ENCODE measurements around the gene SNRNP48.

Gene SNRNP48

DNA sequence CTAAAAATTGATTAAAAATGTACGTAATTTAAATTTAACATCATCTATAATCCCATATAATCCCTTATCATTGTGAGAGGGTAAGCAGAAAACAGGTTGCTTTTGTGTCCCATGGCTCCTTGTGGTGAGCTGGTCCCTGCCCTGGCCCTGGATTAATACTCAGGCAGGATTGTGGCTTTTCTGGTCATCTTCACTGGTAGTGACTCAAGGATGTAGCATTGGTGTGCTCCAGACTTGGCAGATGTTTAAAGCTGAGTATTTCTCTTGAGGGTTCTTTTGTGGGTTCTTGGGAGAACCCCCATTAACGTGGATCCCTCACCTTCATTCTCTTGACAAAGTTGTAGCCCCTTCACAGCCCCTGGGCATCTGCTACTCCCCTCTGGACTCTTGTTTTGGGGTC, 39.3 kb downstream of the SNRNP48 start:
- no peaks in the 10 kb centered on the region for H3K36me3 ChIP-seq
- H3K9me3 ChIP-seq: no peaks in the 10 kb centered on the region
- TF ChIP-seq, protein P1, sequence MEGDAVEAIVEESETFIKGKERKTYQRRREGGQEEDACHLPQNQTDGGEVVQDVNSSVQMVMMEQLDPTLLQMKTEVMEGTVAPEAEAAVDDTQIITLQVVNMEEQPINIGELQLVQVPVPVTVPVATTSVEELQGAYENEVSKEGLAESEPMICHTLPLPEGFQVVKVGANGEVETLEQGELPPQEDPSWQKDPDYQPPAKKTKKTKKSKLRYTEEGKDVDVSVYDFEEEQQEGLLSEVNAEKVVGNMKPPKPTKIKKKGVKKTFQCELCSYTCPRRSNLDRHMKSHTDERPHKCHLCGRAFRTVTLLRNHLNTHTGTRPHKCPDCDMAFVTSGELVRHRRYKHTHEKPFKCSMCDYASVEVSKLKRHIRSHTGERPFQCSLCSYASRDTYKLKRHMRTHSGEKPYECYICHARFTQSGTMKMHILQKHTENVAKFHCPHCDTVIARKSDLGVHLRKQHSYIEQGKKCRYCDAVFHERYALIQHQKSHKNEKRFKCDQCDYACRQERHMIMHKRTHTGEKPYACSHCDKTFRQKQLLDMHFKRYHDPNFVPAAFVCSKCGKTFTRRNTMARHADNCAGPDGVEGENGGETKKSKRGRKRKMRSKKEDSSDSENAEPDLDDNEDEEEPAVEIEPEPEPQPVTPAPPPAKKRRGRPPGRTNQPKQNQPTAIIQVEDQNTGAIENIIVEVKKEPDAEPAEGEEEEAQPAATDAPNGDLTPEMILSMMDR (IDR thresholded peaks at IDR 0.05; ENCODE audit: low read depth, low read length): no peak
- H3K27me3 ChIP-seq: peaks cover 3% of the 10 kb centered on the region
- DNase-seq: no peak
- no peak overlapping the region for H3K4me3 ChIP-seq (ENCODE audit: low read depth, low read length)
- no peaks in the 10 kb centered on the region for H3K4me1 ChIP-seq

DNA sequence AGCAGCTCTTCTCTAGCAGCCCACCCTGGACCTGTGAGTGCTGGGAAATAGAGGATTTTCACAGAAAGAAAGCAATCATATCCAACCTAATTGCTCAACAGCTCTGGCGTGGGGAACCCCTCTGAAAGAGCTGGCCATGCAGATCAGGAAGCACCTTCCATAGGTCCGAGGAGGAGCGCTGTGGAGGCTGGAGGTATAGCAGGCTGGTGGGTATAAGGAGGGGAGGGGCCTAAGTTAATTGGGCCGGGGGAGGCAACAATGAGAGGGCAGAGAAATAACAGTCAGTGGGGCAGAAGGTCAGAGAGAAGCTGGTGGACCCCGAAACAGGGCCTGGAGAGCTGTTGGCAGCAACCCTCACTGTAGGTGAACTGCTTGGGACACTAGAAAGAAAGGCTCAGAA, 40.8 kb downstream of the SNRNP48 start:
- Histone ChIP-seq H3K4me1 (no peaks in the 10 kb centered on the region), H3K36me3 (no peaks in the 10 kb centered on the region), H3K4me3 (ENCODE audit: low read depth, low read length) (no peak overlapping the region), H3K9me3 (no peaks in the 10 kb centered on the region), H3K27me3 (no peaks in the 10 kb centered on the region; the same call in none of the 2 replicates)
- DNase-seq: no peak
- TF ChIP-seq, protein P1 (IDR thresholded peaks at IDR 0.05; ENCODE audit: low read depth, low read length): no peak

DNA sequence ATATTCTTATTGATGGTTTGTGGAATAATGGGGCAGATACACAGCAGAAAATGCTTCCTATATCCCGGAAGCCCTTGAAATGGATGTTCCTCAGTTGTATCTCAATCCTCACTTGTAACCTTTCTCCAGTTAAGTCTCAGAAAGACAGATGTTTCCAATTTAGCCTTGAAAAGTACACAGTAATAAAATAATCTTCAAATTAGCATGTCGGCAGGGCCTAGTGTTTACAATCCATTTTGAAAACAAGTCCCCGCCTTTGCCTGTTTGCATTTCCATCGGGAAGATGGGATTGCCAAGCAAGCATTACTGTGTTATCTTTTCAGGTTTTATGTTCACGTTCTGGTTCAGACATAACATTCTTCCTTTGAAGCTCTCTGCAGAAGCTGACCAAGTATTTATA, 41.5 kb downstream of the SNRNP48 start:
- no peaks in the 10 kb centered on the region for H3K36me3 ChIP-seq
- TF ChIP-seq, protein P1 (IDR thresholded peaks at IDR 0.05; ENCODE audit: low read depth, low read length): no peak
- no peak for DNase-seq
- H3K4me3 ChIP-seq (ENCODE audit: low read depth, low read length): no peak overlapping the region
- no peaks in the 10 kb centered on the region for H3K9me3 ChIP-seq
- H3K27me3 ChIP-seq: no peaks in the 10 kb centered on the region; the same call in none of the 2 replicates
- H3K4me1 ChIP-seq: no peaks in the 10 kb centered on the region

DNA sequence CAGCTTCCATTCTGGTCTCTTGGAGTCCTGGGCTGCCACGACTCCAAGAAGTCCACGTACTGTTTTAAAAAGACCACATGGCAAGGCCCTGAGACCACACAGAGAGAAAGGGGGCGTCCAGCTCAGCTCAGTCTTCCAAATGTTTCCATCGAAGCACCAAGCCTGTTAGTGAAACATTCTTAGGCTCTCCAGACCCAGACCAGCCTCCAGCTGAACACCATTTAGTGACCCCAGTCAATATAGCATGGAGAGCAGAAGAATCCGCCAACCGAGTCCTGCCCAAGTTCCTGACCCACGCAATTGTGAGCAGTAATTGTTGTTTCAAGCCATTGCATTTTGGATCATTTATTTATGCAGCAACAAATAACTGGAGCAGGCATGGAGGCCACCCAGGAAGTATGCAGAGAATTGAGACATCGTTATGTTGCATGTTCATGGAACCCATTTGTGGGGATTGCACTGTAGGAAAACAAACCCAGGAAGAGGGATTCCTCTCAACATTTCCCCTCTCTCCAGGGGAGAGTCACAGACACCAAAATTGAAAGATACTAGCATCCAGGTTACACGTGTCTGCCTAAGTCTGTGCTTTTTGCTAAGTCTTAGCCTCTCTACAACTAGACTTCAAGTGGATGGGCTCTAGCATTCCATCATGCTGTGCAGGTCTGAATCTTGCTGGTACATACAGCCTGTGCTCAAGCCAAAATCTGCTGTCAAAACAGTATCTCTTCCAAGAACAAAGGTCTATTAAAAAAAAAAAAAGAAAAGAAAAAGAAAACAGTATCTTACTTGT, 42.7 kb downstream of the SNRNP48 start:
- no peak overlapping the region for H3K4me3 ChIP-seq (ENCODE audit: low read depth, low read length)
- no peaks in the 10 kb centered on the region for H3K9me3 ChIP-seq
- no peaks in the 10 kb centered on the region for H3K36me3 ChIP-seq
- TF ChIP-seq, protein P1 (IDR thresholded peaks at IDR 0.05; ENCODE audit: low read depth, low read length): no peak
- H3K4me1 ChIP-seq: no peaks in the 10 kb centered on the region
- no peak for DNase-seq
- peaks cover 4% of the 10 kb centered on the region for H3K27me3 ChIP-seq

DNA sequence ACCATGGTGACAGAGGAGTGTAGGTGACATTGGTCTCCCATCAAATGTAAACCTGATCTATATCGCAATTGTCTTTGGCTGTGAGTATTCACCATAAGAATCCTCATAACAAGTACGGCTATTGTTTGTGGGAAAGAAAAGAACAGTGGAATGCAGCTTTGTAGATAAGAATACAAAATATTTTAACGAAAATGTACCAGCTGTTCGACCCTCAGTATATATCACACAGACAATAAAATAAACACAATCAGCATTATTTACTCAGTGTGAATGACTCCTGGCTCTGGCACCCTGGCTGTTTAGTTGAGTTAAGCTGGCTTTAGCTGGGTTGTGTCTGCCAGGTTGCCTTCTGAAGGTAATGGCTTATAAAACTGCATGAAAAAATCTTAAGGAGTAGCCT, 43.4 kb downstream of the SNRNP48 start:
- DNase-seq: no peak
- TF ChIP-seq, protein P1 (IDR thresholded peaks at IDR 0.05; ENCODE audit: low read depth, low read length): no peak
- Histone ChIP-seq H3K36me3 (no peaks in the 10 kb centered on the region), H3K27me3 (peaks cover 5% of the 10 kb centered on the region), H3K9me3 (no peaks in the 10 kb centered on the region), H3K4me3 (ENCODE audit: low read depth, low read length) (no peak overlapping the region), H3K4me1 (no peaks in the 10 kb centered on the region)

DNA sequence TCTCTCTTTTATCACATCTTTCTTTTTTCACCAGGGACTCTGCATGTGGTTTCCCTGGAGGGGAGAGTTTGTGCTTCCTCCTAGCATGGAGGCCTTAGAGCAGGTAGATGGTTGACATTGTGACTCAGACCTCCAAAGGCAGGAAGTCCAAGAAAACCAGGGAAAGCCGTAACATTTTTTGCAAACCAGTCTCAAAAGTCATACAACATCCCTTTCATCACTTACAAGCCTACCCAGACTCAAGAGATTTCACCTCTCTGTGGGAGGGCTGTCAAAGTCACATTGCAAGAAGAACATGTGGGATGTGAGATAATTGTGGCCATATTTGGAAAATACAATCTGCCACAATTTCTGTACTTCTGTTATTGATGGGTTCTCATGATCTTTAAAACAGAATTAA, 46.2 kb downstream of the SNRNP48 start:
- Histone ChIP-seq H3K36me3 (no peaks in the 10 kb centered on the region), H3K27me3 (peaks cover 5% of the 10 kb centered on the region), H3K9me3 (no peaks in the 10 kb centered on the region), H3K4me3 (ENCODE audit: low read depth, low read length) (no peak overlapping the region), H3K4me1 (no peaks in the 10 kb centered on the region)
- TF ChIP-seq, protein P1 (IDR thresholded peaks at IDR 0.05; ENCODE audit: low read depth, low read length): no peak
- DNase-seq: no peak

Measured in BE2C (cell line).